ENCODE results near the gene SPECC1. TPM values are rescaled to one million over a fixed set of nuclear protein-coding genes. Genes with fewer than 3 reads are reported as not detected.

SPECC1 gene
- total RNA-seq, 4 donors from 2014 or later: 72.1 to 133 (median 83.7) TPM

GRCh38 chr17:20241855-20242254 lies 232.7 kb downstream of the SPECC1 start:
- H3K27me3 ChIP-seq: no peaks in the 10 kb centered on the region
- no peaks in the 10 kb centered on the region for H3K4me1 ChIP-seq
- DNase-seq: no peak
- no peak overlapping the region for H3K27ac ChIP-seq
- peaks cover 0 to 12% (median 0%) of the 10 kb centered on the region in 3 donors for H3K36me3 ChIP-seq
- TF ChIP-seq POLR2A (IDR thresholded peaks at IDR 0.05) (no peak), CTCF (IDR thresholded peaks at IDR 0.05) (no peak)
- H3K9me3 ChIP-seq: no peaks in the 10 kb centered on the region
- H3K4me3 ChIP-seq: no peak overlapping the region

- no peak overlapping the region for H3K4me3 ChIP-seq
- no peaks in the 10 kb centered on the region for H3K9me3 ChIP-seq
- no peaks in the 10 kb centered on the region for H3K27me3 ChIP-seq
- DNase-seq: no peak
- H3K36me3 ChIP-seq: peaks cover 0 to 13% (median 0%) of the 10 kb centered on the region in 3 donors
- H3K27ac ChIP-seq: no peak overlapping the region
- H3K4me1 ChIP-seq: no peaks in the 10 kb centered on the region
- TF ChIP-seq POLR2A (IDR thresholded peaks at IDR 0.05): no peak
- no peak for TF ChIP-seq CTCF (IDR thresholded peaks at IDR 0.05)
These were observed 233.1 kb downstream of the SPECC1 start for GRCh38 chr17:20242271-20242670.

GRCh38 chr17:20243524-20243923 lies 234.4 kb downstream of the SPECC1 start:
- no peak for DNase-seq

GRCh38 chr17:20244671-20245070 lies 235.5 kb downstream of the SPECC1 start:
- Histone ChIP-seq H3K27me3 (no peaks in the 10 kb centered on the region), H3K4me3 (no peak overlapping the region), H3K4me1 (no peaks in the 10 kb centered on the region), H3K36me3 (peaks cover 0 to 32% (median 0%) of the 10 kb centered on the region in 3 donors), H3K27ac (no peak overlapping the region), H3K9me3 (no peaks in the 10 kb centered on the region)
- no peak for TF ChIP-seq CTCF (IDR thresholded peaks at IDR 0.05)
- TF ChIP-seq POLR2A (IDR thresholded peaks at IDR 0.05): no peak
- no peak for DNase-seq

More at GRCh38 chr17:20243524-20243923, 234.4 kb downstream of the SPECC1 start:
- H3K27me3 ChIP-seq: no peaks in the 10 kb centered on the region
- H3K9me3 ChIP-seq: no peaks in the 10 kb centered on the region
- H3K4me1 ChIP-seq: no peaks in the 10 kb centered on the region
- H3K27ac ChIP-seq: no peak overlapping the region
- no peak for TF ChIP-seq CTCF (IDR thresholded peaks at IDR 0.05)
- TF ChIP-seq POLR2A (IDR thresholded peaks at IDR 0.05): no peak
- peaks cover 0 to 22% (median 0%) of the 10 kb centered on the region in 3 donors for H3K36me3 ChIP-seq
- no peak overlapping the region for H3K4me3 ChIP-seq

GRCh38 chr17:20246692-20247091 lies 237.5 kb downstream of the SPECC1 start:
- Histone ChIP-seq H3K27me3 (no peaks in the 10 kb centered on the region), H3K27ac (no peak overlapping the region), H3K36me3 (peaks cover 0 to 40% (median 0%) of the 10 kb centered on the region in 3 donors), H3K4me1 (no peaks in the 10 kb centered on the region), H3K9me3 (no peaks in the 10 kb centered on the region), H3K4me3 (no peak overlapping the region)
- no peak for TF ChIP-seq CTCF (IDR thresholded peaks at IDR 0.05)
- no peak for DNase-seq

- no peaks in the 10 kb centered on the region for H3K27me3 ChIP-seq
- no peaks in the 10 kb centered on the region for H3K4me1 ChIP-seq
- DNase-seq: no peak
- no peaks in the 10 kb centered on the region for H3K9me3 ChIP-seq
- no peak overlapping the region for H3K4me3 ChIP-seq
- TF ChIP-seq CTCF (IDR thresholded peaks at IDR 0.05): no peak
- TF ChIP-seq POLR2A (IDR thresholded peaks at IDR 0.05): no peak
- no peak overlapping the region for H3K27ac ChIP-seq
- peaks cover 0 to 41% (median 0%) of the 10 kb centered on the region in 3 donors for H3K36me3 ChIP-seq
These were observed 244.2 kb downstream of the SPECC1 start for GRCh38 chr17:20253323-20253722.
